ENCODE data around the gene GOLGA8S. TPM values are rescaled to one million over a fixed set of nuclear protein-coding genes. Genes with fewer than 3 reads are reported as not detected.

Gene GOLGA8S
- total RNA-seq, 1 experiment from 2014 or later = not detected

Other genes starting within 250 kb of the GOLGA8S start
- not detected in 2 replicates for gene GOLGA6L1, start 217.9 kb upstream of the GOLGA8S start, total RNA-seq (2014; rRNA removed; shearing (Covaris generic))
- gene GOLGA6L26, start 20.6 kb upstream of the GOLGA8S start, total RNA-seq (2014; rRNA removed; shearing (Covaris generic)) = not detected in 2 replicates
- gene GOLGA6L2, start 92.5 kb downstream of the GOLGA8S start, total RNA-seq (2014; rRNA removed; shearing (Covaris generic)) = not detected in 2 replicates
- gene MKRN3, start 210.9 kb downstream of the GOLGA8S start, total RNA-seq (2014; rRNA removed; shearing (Covaris generic)) = not detected in 2 replicates

Measured in H7 (cell line).